ENCODE data around the gene SMAD9.
A peak's percentile ranks its signal among the peaks of the same experiment; 100 is the strongest.

Gene SMAD9

GRCh38 chr13:36866232-36866631, 53.8 kb downstream of the SMAD9 start:
- no peak overlapping the region for H3K27ac ChIP-seq
- TF ChIP-seq CTCF (conservative IDR thresholded peaks at IDR 0.05), result no peak
- TF ChIP-seq ZFX (IDR thresholded peaks at IDR 0.05), result no peak

GRCh38 chr13:36865265-36865664, 54.8 kb downstream of the SMAD9 start:
- no peak overlapping the region for H3K27ac ChIP-seq
- TF ChIP-seq ZFX (IDR thresholded peaks at IDR 0.05), result no peak
- no peak for TF ChIP-seq CTCF (conservative IDR thresholded peaks at IDR 0.05)

GRCh38 chr13:36862722-36863121, 57.3 kb downstream of the SMAD9 start:
- TF ChIP-seq ZFX (IDR thresholded peaks at IDR 0.05), result no peak
- TF ChIP-seq CTCF (conservative IDR thresholded peaks at IDR 0.05), result no peak
- H3K27ac ChIP-seq, result no peak overlapping the region

DNA sequence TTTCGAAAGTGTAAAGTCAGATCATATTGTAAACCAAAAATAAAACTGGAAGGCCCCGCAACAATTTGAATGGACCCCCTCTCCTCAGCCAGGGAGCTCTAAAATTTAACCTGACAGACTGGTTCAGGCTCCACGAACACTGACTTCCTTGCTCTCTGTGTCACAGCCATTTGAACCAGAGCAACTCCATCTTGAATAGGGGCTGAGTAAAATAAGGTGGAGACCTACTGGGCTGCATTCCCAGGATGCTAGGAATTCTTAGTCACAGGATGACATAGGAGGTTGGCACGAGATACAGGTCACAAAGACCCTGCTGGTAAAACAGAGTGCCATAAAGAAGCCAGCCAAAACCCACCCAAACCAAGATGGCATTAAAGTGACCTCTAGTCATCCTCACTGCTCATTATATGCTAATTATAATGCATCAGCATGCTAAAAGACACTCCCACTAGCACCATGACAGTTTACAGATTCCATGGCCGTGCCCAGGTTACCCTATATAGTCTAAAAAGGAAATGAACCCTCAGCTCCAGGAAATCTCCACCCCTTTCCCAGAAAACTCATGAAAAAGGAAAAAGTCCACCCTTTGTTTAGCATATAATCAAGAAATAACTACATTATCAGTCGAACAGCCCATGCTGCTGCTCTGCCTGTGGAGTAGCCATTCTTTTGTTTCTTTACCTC, 57.9 kb downstream of the SMAD9 start:
- no peak overlapping the region for H3K27ac ChIP-seq
- TF ChIP-seq CTCF (conservative IDR thresholded peaks at IDR 0.05) (no peak), ZFX (IDR thresholded peaks at IDR 0.05) (no peak)

DNA sequence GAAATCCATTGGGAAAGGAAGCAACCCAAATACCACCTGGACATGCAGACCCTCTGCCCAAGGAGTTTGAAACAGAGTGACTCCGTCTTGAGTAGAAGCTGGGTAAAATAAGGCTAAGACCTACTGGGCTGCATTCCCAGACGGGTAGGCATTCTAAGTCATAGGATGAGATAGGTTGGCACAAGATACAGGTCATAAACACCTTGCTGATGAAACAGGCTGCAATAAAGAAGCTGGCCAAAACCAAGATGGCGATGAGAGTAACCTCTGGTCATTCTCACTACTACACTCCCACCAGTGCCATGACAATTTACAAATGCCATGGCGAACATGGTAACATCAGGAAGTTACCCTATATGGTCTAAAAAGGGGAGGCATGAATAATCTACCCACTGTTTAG, 60.8 kb downstream of the SMAD9 start:
- TF ChIP-seq CTCF (conservative IDR thresholded peaks at IDR 0.05) (no peak), ZFX (IDR thresholded peaks at IDR 0.05) (no peak)
- no peak overlapping the region for H3K27ac ChIP-seq

DNA sequence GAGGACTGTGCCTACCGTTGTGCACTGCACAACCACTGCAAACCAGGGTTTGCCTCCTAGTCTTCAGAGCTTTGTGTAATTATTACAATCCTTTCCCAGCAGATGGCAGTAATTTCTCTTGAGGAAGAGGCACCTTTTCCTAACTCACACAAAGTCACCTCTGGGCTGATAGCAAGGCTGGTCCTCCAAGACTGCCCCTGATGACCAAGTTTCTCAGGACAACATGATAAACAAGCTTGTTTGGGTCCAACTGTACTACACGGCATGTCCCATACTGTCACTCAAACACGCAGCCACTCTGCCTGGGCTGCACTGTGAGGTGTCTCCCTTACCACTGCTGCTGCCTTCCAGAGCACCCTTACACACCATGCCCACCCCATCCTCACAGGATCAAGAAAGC, 61.7 kb downstream of the SMAD9 start:
- peak; percentile 67 for TF ChIP-seq CTCF (conservative IDR thresholded peaks at IDR 0.05)
- no peak for TF ChIP-seq ZFX (IDR thresholded peaks at IDR 0.05)
- no peak overlapping the region for H3K27ac ChIP-seq

DNA sequence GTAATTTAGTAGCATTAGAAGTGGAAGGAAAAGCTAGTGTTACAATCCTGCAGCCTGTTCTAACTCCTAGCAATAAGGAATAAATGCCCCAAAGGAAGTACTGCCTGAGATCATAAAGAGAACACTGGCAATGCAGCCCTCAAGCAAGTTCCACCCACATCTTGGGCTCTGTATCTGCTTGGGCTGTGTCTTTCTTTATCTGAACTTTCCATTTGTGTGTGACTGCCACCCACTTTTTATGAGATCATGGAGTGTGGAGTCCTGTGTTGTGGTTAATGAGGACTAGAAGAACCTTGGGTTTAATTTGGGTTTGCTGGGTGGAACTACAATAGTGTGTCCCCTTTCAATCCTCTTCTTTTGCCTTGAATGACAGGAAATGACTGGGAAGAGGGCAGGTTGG, 62.8 kb downstream of the SMAD9 start:
- TF ChIP-seq ZFX (IDR thresholded peaks at IDR 0.05) (no peak), CTCF (conservative IDR thresholded peaks at IDR 0.05) (no peak)
- no peak overlapping the region for H3K27ac ChIP-seq

Data from C4-2B (cell line).